ENCODE results near the gene DPYSL3. TPM values are rescaled to one million over a fixed set of nuclear protein-coding genes. Genes with fewer than 3 reads are reported as not detected.

Gene DPYSL3
- total RNA-seq: 1,294 TPM

DNA sequence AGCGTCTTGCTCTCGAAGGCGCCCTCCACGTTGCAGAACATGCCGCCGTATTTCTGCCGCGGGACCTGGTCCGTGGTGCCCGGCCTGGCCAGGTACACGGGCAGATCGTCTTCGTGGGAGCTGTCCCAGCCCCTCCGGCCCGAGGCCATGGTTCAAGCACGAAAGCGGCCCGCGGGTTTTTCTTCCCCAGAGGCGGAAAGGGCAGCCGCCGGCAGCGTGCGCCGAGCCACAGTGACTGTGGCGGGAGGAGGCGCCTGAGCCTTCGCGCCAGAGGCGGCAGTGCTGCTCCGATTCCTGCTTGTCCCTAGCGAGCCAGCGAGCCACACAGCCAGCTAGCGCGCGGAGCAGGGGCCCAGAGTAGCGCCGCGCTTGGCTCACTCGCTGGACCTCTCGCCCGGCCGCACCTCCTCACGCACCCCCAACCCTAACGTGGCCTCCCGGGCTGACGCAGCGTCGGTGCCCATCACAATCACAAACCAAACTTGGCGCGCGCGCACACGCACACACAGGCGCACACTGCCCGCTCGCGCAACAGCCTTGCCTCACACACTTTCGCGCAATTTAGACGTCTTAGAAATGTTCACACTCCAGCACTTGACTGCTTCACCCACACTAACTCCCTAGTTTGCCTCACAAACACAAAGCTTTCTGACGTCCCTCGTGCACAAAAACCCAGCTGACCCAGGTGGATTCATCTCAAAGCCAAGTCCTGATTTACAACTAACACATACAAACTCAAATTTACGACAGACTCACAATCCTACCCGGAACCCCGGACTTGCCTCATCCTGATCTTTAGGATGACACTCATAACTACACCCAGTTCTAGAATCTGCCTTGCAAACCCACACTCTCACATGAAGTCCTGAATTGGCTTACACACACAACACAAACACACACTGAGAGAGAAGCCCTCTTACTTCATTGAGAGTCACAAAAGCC lies at the start of gene DPYSL3:
Gene DPYSL3, minus strand, starts transcription at position 359 of the 942 bp plus-strand sequence. Its CDS starts 210 bp downstream, at position 149.

Small RNAs within 50 kb of the gene (small RNA-seq; reads per million reads assigned to genes)
- not detected for gene AC011373.1 (ENCODE audit: low replicate concordance)

All from parietal lobe (tissue), 2 donors.